Right kidney (tissue), 1 donor: ENCODE results near the gene ZCCHC7.
"Not testable (repeated sequence)": the region's sequence is repeated elsewhere in the genome, so short reads cannot be mapped to it uniquely, and the experiment has no call there.

Experiments
- DNase-seq: peaks from one replicate; pipeline ENCODE4 v3.0.0-alpha.2; 2016

Gene ZCCHC7

DNA sequence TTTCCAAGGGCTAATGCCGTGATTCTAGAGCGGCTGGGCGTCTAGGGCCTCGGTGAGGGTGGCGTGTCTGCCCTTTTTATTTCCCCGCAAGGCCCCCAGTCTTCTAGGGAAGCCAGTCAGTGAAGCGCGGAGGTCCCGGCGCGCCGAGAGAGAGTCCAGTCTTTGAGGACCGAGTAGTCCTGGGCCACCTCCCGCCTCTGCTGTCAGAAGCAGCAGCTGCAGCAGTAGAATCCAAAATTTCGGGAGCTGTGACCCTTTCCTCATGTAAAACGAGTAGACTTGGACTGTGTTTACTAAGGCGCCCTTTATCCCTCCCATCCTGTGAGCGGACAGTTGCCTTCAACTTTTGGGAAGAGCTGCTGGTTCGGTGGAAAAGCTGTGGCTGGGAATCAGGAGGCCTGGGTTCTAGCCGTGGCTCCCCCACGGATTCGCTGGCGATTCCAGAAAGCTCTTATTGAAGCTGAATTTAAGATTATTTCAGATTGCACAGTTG, 515 bp downstream of the ZCCHC7 start:
- not testable (repeated sequence) for DNase-seq

DNA sequence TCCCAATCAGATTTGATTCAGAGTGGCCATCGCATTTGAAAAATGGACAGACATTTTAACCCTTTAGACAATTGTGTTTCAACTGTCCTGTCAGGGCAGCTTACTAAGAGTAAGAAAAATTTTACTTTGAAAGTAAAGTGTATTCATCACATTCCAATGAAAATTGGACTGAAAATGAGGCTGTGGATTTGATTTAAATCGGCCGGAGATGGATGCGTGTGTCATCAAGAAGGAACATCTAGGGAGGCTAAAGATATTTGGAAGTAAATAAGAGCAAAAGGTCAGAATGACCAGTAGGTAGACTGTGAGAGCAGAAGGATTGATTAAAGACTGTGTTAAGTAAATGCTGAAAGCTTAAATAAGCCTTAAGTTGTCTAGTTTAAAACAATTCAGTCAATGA, 1.5 kb downstream of the ZCCHC7 start:
- DNase-seq: no peak

DNA sequence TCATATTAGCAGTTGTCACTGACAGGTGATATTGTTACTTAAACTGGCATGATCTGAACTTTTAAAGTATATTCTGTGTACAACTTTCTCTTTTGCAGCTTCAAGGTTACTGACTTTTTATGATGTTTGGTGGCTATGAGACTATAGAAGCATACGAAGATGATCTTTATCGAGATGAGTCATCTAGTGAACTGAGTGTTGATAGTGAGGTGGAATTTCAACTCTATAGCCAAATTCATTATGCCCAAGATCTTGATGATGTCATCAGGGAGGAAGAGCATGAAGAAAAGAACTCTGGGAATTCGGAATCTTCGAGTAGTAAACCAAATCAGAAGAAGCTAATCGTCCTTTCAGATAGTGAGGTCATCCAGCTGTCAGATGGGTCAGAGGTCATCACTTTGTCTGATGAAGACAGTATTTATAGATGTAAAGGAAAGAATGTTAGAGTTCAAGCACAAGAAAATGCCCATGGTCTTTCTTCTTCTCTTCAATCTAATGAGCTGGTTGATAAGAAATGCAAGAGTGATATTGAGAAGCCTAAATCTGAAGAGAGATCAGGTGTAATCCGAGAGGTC, 5.9 kb downstream of the ZCCHC7 start:
- no peak for DNase-seq

DNA sequence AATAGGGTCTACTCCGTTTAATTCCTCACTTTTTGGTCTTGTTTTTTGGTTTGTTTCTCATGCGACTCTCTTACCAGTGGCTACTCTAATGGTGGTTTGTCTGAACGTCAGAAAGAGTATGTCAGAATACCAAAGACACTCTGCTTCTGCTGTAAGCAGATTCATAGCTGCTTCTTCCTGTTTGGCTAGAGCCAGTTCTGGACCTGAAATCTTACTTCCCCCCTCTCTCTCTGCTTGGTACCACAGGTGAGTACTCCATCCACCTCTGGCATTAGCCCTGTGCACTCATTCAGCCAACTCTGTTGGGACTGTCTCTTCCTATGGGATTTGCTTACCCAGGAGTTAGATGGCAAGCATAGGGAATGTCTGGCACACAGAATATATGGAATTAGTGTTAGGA, 6.6 kb downstream of the ZCCHC7 start:
- DNase-seq: no peak

DNA sequence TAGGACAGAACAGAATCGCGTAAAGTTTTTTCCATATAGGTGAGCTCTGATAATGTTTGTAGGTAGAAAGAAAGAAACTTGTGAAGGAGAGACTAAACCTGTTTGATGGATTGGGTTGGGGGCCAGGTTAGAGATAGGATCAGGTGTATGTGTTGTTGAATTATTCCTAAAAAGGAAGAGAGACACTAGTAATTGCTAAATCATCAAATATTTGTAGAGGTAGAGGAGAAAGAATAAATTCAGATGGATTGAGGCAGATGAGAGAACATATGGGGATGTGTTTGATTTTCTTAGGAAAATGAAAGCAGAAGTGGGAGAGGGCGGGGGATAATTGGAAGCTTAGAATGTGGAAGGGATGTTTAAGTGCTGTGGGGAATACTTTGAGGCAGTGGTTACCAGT, 7.7 kb downstream of the ZCCHC7 start:
- no peak for DNase-seq

DNA sequence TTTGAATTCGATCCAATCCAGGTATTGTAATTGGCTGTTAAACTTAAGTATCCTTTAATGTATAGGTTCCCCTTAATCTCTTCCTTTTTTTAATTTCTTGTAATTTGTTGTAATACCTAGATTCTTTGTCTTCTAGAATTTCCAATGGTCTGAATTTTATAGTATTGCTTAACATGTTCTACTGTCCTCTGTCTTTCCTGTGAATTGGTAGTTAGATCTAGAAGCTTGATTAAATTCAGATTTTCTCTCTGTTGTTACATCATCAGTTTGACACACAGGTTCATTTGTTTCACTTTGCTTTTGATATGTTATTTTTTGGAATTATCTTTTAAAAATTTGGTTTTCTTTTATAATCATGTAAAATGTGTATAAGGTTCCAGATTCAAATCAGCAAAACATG, 13.8 kb downstream of the ZCCHC7 start:
- DNase-seq: no peak

DNA sequence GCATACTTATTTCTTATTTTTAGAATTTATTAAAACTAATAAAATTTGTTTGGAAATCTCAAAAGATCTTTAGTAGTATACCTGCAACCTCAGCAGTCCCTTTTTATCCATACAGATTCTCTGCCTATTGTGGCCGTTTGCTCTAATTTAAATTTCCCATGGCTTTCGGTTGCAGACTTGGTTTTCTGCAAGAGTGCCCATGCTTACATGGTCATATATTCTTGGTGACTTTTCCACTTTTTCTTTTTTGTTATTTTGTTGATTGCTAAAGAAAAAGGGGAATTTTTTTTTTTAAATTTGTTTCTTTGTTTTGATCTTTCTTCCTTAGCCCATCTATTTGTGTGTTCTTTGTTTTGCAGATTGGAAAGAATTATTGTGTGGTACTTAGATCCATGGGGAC, 20.6 kb downstream of the ZCCHC7 start:
- DNase-seq: no peak

DNA sequence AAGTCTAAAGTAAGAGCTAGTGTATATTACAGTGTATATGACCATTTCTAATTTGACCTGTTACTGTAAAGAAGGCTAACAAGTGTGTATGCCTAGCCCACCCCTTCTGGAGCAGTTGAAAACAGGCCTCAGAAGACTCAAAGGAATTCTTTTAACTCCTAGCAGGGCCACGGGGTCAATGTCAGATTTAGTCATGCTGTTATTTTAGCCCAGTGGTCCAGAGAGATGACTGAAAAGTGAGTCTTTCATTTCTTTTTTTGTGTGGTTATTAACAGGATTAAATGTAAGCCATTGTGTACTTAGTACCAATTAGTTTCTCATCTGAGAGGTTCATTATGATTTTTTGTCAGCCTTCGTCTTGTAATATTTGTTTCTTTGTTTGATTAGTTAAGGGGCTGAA, 24.4 kb downstream of the ZCCHC7 start:
- DNase-seq: no peak

DNA sequence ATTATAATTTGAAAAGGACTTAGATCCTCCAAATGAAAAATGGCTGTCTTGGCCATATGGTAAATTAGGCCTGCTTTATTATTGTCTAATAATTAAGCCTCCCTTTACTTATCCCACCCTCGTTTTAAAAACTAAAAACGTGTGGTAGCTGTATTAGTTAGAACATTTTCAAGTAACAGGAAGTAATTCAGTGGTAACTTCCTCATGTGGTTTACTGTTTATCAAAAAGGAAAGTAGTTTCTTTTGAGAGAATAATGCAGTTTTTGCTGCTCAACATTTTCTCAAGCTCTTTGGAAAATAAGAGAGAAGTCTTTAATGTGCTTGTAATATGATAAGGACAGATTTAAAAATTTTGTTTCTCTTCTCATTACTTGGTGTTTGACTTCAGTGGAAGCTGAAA, 26.0 kb downstream of the ZCCHC7 start:
- no peak for DNase-seq

DNA sequence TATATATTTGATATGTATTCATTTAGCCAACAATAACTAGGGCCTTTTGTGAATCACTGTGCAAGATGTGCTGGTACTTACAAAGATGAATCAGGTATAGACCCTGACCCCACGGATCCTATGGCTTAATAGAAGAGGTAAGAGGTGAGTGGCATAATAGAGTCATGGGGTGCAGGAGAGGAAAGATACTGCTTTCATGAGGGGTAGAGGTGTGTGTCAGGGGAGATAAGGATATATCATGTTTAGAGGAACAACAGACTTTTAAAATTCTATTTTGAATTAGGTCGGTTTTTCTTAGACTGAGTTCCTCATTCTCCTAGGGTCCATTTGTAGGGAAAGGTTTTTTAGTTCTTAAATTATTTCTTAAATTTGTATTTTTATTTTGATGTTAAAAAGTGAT, 27.8 kb downstream of the ZCCHC7 start:
- DNase-seq: no peak

DNA sequence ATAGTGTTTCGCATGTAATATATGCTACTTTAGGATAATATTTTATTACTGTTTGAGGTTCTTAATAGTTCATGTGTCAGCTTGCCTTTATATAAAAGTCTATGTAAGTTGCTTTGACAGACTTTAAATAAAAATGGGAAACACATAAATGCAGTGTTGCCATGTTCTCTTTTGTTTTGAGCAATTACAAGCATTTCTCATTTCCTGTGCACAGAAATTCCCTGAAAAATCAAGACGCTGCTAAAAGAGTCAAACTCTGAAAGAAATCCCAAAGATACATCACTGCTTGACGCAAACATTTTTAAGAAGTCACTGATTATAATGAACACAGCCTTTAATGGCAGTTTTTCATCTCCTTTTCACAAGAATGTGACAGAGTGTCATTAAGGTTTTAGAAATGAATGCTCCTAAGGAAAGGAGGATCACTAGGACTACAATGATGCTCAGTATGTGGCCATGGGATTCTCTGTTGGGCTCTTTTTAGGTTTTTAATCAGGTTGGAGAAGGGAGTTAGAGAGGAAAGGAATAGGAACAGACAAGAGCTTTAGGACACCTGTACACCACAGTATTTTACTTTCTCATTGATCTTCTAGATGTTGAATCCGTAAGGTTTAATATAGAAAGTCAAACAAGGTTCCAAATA, 29.4 kb downstream of the ZCCHC7 start:
- DNase-seq: no peak

DNA sequence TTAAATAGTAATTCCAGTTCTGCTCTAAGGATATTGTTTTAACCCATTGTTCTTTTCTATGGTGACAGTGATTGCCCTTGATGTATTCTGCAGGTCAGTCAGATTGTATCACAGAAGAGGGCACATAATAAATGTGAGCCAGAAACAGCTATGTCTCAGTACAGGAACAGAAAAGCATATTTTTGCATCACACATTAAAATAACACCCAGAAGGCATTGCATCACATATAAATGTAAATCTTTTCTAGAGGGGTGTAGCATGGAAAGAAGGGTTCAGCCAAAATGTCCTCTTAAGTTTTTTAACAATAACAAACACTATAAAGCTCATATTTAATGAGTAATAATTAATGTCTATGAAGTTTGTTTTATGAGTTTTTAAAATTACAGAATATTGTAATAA, 30.0 kb downstream of the ZCCHC7 start:
- DNase-seq: no peak

DNA sequence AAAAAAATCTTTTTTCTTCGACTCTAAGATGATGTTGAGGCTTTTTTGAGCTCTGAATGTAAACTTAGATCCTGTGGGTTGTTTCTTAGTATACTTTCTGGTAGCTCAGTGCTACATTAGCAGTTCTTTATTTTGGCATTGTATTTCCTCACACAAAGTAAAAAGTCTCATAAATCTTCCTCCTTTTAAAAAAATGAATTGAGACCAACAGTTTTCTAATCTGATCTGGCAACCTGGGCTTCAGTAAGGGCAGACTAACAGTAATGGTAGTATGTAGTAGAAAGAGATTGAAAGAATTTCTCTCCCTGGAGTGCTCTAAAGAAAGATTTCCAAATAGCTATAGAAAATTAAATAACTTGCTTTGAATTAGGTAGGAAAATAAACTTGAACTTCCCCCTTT, 31.4 kb downstream of the ZCCHC7 start:
- no peak for DNase-seq

DNA sequence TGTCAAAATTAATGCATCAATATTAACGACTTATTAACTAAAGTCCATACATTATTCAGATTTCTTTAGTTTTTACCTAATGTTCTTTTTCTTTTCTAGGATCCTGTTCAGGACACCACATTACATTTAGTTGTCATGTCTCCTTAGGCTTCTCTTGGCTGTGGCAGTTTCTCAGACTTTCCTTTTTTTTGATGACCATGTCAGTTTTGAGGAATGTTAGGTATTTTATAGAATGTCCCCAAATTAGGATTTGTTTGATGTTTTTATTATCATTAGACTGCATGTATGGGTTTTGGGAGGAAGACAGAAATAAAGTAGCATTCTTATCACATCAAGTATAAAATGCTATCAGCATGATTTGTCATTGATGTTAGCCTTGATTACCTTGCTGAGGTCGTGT, 32.0 kb downstream of the ZCCHC7 start:
- DNase-seq: no peak

DNA sequence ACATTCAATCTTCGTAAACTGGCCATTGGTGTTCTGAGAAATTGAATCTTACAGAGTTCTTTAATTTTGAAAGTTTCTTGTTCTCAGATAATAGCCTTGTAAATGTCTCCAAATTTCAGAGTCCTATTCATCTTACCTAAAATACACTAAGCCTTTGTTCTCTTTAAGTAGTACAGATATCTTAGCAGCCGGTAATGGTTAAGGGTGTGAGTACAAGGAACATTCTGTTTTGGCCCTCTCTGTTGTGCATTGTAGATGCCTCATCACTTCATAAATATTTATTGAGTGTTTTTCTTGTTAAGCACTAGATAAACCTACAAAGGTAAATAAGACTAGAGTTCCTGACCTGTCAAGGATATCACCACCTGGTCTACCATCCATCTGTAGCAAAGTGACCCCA, 35.2 kb downstream of the ZCCHC7 start:
- no peak for DNase-seq

DNA sequence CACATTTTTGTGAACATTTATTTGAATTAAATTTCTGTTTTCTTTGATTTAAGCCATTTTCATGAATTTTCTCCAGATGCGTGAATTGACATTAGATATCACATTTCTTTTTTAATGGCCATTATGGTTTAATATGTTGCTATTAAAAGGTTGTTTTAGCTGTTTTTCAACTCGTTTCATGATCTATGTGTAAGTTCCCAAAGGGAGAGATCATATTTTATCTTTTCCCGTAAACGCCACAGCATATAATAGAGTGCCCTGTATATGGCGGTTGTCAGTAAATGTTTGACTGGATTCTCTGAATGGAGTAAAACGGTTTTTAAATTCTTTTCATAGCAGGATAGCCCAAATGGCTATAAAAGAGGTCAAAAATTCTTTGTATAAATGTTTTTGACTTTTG, 35.8 kb downstream of the ZCCHC7 start:
- no peak for DNase-seq

DNA sequence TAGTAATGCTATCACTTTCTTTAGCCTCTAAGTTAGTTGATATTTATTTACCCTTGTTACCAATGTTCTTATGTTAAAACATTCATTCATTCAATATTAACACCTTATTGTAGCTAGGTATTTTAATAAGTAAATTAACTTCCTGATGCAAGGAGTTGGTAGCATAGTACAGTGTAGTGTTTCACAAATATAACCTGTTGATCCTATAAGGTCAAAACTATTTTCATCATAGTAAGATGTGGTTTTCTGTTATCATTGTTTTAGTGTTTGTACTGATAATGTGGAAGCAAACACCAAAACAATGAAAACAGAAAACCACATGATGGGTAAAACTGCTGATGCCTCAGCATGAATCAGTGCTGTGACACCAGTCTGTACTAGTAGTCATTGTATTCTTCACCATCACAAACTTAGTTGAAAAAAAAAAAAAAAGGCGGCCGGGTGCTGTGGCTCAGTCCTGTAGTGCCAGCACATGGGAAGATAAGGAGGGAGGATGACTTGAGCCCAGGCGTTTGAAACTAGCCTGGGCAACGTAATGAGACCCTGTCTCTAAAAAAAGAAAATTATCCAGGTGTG, 36.5 kb downstream of the ZCCHC7 start:
- DNase-seq: no peak

DNA sequence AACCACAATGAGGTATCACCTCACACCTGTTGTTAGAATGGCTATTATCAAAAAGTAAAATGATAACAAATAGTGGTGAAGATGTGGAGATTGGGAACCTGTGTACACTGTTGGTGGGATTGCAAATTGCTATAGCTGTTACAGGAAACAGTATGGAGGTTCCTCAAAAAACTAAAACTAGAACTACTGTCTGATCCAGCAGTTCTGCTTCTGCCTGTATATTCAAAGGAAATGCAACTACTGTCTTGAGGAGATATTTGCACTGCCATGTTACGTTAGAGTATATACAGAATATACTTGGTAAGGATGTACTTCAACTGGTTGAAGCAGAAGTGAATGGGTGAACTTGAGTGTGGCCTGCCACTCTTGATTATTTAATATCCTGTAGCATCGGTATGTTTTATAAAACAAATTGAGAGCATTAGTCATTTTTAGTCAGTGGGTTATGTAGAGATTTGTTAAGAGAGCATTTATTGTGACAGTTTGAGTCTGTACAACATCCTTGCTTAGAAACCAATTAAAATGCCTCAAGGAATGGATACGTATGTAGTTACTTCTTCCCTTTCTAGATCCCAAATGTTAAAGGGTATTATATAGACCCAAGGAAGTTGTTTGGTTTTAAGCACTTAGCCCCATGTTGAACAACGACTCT, 37.5 kb downstream of the ZCCHC7 start:
- no peak for DNase-seq

DNA sequence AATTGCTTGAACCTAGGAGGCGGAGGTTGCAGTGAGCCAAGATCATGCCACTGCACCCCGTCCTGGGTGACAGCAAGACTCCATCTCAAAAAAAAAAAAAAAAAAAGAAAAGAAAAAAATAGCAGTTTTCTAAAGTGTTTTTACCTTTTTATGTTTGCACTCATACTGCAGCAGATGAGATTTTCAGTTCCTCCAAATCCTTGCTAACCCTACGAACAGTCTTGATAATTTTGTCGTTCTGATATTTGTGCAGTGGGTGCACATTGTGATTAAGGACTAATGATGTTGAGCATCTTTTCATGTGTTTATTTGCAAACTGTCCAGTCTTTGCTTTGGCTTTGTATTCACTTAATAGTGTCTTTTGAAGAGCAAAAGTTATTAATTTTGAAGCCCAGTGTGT, 42.9 kb downstream of the ZCCHC7 start:
- no peak for DNase-seq

DNA sequence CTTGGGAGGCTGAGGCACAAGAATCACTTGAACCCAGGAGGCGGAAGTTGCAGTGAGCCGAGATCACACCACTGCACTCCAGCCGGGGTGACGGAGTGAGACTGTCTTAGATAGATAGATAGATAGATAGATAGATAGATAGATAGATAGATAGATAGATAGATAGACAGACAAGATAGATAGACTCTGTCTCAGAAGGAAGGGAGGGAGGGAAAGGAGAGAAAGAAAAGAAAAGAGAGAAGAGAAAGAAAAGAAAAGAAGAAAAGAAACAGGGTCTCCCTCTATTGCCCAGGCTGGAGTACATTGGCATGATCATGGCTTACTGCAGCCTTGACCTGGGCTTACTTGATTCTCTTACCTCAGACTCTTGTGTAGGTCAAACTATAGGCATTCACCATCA, 44.0 kb downstream of the ZCCHC7 start:
- not testable (repeated sequence) for DNase-seq

DNA sequence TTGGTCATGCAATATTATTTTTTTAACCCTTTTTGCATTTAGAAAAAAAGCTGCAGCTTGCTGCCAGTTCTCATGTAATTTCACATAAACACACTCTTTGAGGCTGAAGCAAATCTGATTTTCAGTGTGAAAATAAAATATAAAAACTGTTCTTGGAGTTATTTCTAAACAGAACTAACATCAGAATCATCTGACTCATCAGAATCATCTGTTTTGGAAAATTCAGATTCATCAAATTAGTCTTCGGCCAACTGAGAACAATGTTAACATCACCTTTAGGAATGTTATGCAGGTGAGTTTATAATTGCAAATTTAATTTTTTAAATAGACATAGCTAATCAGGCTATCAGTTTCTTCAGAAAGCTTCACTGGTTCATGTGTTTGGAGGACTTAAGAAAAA, 45.3 kb downstream of the ZCCHC7 start:
- no peak for DNase-seq

DNA sequence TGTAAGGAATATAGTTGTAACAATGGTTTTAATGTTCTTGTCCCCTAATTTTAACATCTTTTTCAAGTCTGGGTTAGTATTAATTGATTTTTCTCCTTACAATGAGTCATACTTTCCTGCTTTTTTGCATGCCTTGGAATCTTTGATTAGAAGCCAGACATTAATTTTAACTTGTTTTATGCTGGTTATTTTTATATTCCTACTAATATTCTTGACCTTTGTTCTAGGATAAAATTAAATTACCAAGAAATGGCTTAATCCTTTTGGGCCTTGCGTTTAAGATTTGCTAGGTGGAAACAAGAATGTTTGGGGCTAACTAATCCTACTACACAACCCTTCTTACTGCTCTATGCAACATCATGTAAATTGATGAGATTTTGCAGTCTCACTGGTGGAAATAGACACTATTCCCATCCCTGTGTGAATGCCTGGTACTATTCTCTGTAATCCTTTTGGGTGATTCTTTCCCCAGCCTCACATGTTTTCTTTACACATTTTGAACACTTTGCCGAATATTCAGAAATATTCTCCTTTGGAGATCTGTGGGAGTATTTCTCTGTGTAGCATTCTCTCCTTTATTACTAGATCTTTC, 47.2 kb downstream of the ZCCHC7 start:
- no peak for DNase-seq

DNA sequence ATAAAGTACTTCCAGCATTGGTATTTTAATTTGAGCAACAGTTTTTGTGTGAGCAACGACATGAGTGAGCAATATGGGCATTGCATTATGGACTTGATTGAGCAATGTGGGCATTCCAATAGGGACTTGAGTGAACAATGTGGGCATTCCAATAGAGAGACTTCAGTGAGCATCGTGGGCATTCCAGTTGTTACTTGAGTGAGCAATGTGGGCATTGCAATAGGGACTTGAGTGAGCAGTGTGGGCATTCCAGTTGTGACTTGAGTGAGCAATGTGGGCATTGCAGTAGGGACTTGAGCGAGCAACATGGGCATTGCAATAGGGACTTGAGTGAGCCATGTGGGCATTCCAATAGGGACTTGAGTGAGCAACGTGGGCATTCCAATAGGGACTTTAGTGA, 52.2 kb downstream of the ZCCHC7 start:
- DNase-seq: no peak
